HTR-8/SVneo (cell line): ENCODE results near the gene ROBO3.

Experiments
- DNase-seq: peaks from one replicate; pipeline ENCODE4 v3.0.0; 2011; ENCODE audit warnings: low spot score, mixed read lengths; ENCODE audit not compliant: insufficient read length
- FAIRE-seq: peaks from 2 replicates; lab custom pipeline; 2011; peaks lifted over from hg19 to GRCh38; lab: Jason Lieb, UNC

The ROBO3 gene

GRCh38 chr11:124890683-124891372 is 25.6 kb downstream of the ROBO3 start:
- no peak for DNase-seq
- FAIRE-seq, result no peak

- FAIRE-seq (no peak), DNase-seq (no peak)
Measured at GRCh38 chr11:124891373-124891861, 26.2 kb downstream of the ROBO3 start.

GRCh38 chr11:124892146-124892545 is 26.9 kb downstream of the ROBO3 start:
- no peak for FAIRE-seq
- DNase-seq, result no peak

- DNase-seq (no peak), FAIRE-seq (no peak)
Measured at GRCh38 chr11:124892750-124893454, 27.7 kb downstream of the ROBO3 start.

- no peak for FAIRE-seq
- DNase-seq, result no peak
Measured at GRCh38 chr11:124893781-124894401, 28.7 kb downstream of the ROBO3 start.

GRCh38 chr11:124894606-124895430 is 29.6 kb downstream of the ROBO3 start:
- FAIRE-seq (no peak), DNase-seq (no peak)

GRCh38 chr11:124895471-124895971 is 30.3 kb downstream of the ROBO3 start:
- DNase-seq (no peak), FAIRE-seq (no peak)

- DNase-seq (no peak), FAIRE-seq (no peak)
Measured at GRCh38 chr11:124896071-124896750, 31.0 kb downstream of the ROBO3 start.

- DNase-seq (no peak), FAIRE-seq (no peak)
Measured at GRCh38 chr11:124896821-124897391, 31.7 kb downstream of the ROBO3 start.

GRCh38 chr11:124897674-124898262 is 32.5 kb downstream of the ROBO3 start, which contains the start of gene ROBO4:
Gene ROBO4, minus strand, starts transcription at chr11:124897865. Its CDS starts 70 bp downstream, at chr11:124897795.
- DNase-seq, result no peak
- no peak for FAIRE-seq

GRCh38 chr11:124898263-124898680 is 33.0 kb downstream of the ROBO3 start:
- DNase-seq (no peak), FAIRE-seq (no peak)

GRCh38 chr11:124898711-124899110 is 33.5 kb downstream of the ROBO3 start:
- no peak for FAIRE-seq
- DNase-seq, result no peak

GRCh38 chr11:124899383-124900145 is 34.3 kb downstream of the ROBO3 start:
- FAIRE-seq, result no peak
- DNase-seq, result no peak

- FAIRE-seq (no peak), DNase-seq (peak; percentile 63)
Measured at GRCh38 chr11:124900464-124900863, 35.2 kb downstream of the ROBO3 start.

GRCh38 chr11:124902616-124903015 is 37.4 kb downstream of the ROBO3 start:
- FAIRE-seq (no peak), DNase-seq (no peak)

- DNase-seq, result no peak
- FAIRE-seq, result no peak
Measured at GRCh38 chr11:124915541-124916369, 50.5 kb downstream of the ROBO3 start.

GRCh38 chr11:124916370-124916710 is 51.1 kb downstream of the ROBO3 start:
- FAIRE-seq (no peak), DNase-seq (no peak)
